IPS DF 19.7 (cell line): ENCODE data around the gene PSMB8.
"Not testable (repeated sequence)": the region's sequence is repeated elsewhere in the genome, so short reads cannot be mapped to it uniquely, and the experiment has no call there.

ENCODE experiments used
- DNase-seq: peaks from one replicate; pipeline ENCODE4 v3.0.0-alpha.2; 2013; ENCODE audit warnings: low read depth, low spot score

Gene PSMB8

GRCh38 chr6:32838114-32838958 lies 5.5 kb downstream of the PSMB8 start, which contains the start of gene TAP2:
Gene TAP2, minus strand, starts transcription at chr6:32838739. Its CDS starts 506 bp downstream, at chr6:32838233.
- no peak for DNase-seq

- DNase-seq = no peak
These were observed 6.2 kb downstream of the PSMB8 start for GRCh38 chr6:32837651-32838113.

- DNase-seq = no peak
These were observed 7.0 kb downstream of the PSMB8 start for GRCh38 chr6:32836873-32837272.

- DNase-seq = no peak
These were observed 8.5 kb downstream of the PSMB8 start for GRCh38 chr6:32835167-32835893.

- no peak for DNase-seq
These were observed 10.2 kb downstream of the PSMB8 start for GRCh38 chr6:32833664-32834063.

GRCh38 chr6:32832535-32832934 lies 11.3 kb downstream of the PSMB8 start:
- DNase-seq = no peak

- no peak for DNase-seq
These were observed 12.9 kb downstream of the PSMB8 start for GRCh38 chr6:32830936-32831335.

- no peak for DNase-seq
These were observed 13.8 kb downstream of the PSMB8 start for GRCh38 chr6:32830017-32830416.

- DNase-seq = no peak
These were observed 14.4 kb downstream of the PSMB8 start for GRCh38 chr6:32829495-32829894.

GRCh38 chr6:32827025-32827424 lies 16.8 kb downstream of the PSMB8 start:
- no peak for DNase-seq

- no peak for DNase-seq
These were observed 17.9 kb downstream of the PSMB8 start for GRCh38 chr6:32825966-32826365.

- no peak for DNase-seq
These were observed 24.1 kb downstream of the PSMB8 start for GRCh38 chr6:32819729-32820128.

GRCh38 chr6:32818867-32819266 lies 25.0 kb downstream of the PSMB8 start:
- no peak for DNase-seq

GRCh38 chr6:32816746-32817204 lies 27.1 kb downstream of the PSMB8 start, which contains the start of gene HLA-DOB:
Gene HLA-DOB, minus strand, starts transcription at chr6:32817002. Its CDS starts 51 bp downstream, at chr6:32816951.
- DNase-seq = no peak

GRCh38 chr6:32815996-32816395 lies 27.9 kb downstream of the PSMB8 start:
- no peak for DNase-seq

- no peak for DNase-seq
These were observed 28.7 kb downstream of the PSMB8 start for GRCh38 chr6:32815115-32815514.

- DNase-seq = no peak
These were observed 29.7 kb downstream of the PSMB8 start for GRCh38 chr6:32814145-32814544.

GRCh38 chr6:32809171-32809570 lies 34.7 kb downstream of the PSMB8 start:
- DNase-seq = no peak

GRCh38 chr6:32807020-32807580 lies 36.7 kb downstream of the PSMB8 start:
- DNase-seq = no peak

- not testable (repeated sequence) for DNase-seq
These were observed 38.4 kb downstream of the PSMB8 start for GRCh38 chr6:32805404-32805803.

GRCh38 chr6:32803416-32803815 lies 40.4 kb downstream of the PSMB8 start:
- DNase-seq = no peak

GRCh38 chr6:32799740-32800139 lies 44.1 kb downstream of the PSMB8 start:
- no peak for DNase-seq
